HepG2 (cell line): ENCODE results near the gene SRSF6. TPM values are rescaled to one million over a fixed set of nuclear protein-coding genes. Genes with fewer than 3 reads are reported as not detected.

Experiments used
- ARNT ChIP-seq: fragments of 450-650 bp; IDR thresholded peaks from 2 replicates; pipeline ENCODE4 v1.6.1; 2017
- ASH2L ChIP-seq: fragments of 300-600, 200-600 bp; sonication (generic); IDR thresholded peaks from 2 replicates; pipeline ENCODE4 v1.7.0; 2017; ENCODE audit warnings: low read depth, mild to moderate bottlenecking, moderate library complexity, mixed read lengths, low read length; ENCODE audit not compliant: insufficient read length
- ERF ChIP-seq: IDR thresholded peaks from 2 replicates; pipeline ENCODE4 v1.6.1; 2018; ENCODE audit warnings: missing biosample characterization, missing genetic modification reagents
- GFI1 ChIP-seq: sonication (generic); formaldehyde crosslinking; IDR thresholded peaks from 2 replicates; pipeline ENCODE4 v1.5.0; 2020; ENCODE audit warnings: missing genetic modification reagents, mild to moderate bottlenecking, borderline replicate concordance
- MAFK ChIP-seq, 2 experiments: IDR thresholded peaks in 1 of 2; conservative IDR thresholded peaks in 1 of 2; 2 replicates each; pipeline ENCODE4 v1.6.1; 2011; ENCODE audit warnings: improper control_type of control experiment in 2 of 2, low read length in 2 of 2
- MZF1 ChIP-seq: sonication (generic); formaldehyde crosslinking; IDR thresholded peaks from 2 replicates; pipeline ENCODE4 v1.8.1; 2023; ENCODE audit warnings: mild to moderate bottlenecking, missing genetic modification reagents, borderline replicate concordance
- NFIC ChIP-seq: IDR thresholded peaks from 2 replicates; pipeline ENCODE4 v1.6.1; 2012; ENCODE audit warnings: mild to moderate bottlenecking, low read length, inconsistent platforms
- PAF1 ChIP-seq: IDR thresholded peaks from 2 replicates; pipeline ENCODE4 v1.6.1; 2016; ENCODE audit warnings: missing genetic modification reagents, missing compliant biosample characterization
- POLR2AphosphoS2 ChIP-seq: IDR thresholded peaks from 2 replicates; pipeline ENCODE4 v1.6.1; 2011; ENCODE audit warnings: low read depth, low read length, improper control_type of control experiment
- PRMT3 ChIP-seq: sonication (generic); formaldehyde crosslinking; IDR thresholded peaks from 2 replicates; pipeline ENCODE4 v1.8.1; 2022; ENCODE audit warnings: low read depth, mild to moderate bottlenecking, moderate library complexity, missing genetic modification reagents, borderline replicate concordance
- RCOR2 ChIP-seq: IDR thresholded peaks from 2 replicates; pipeline ENCODE4 v1.6.1; 2016; ENCODE audit warnings: missing biosample characterization, missing genetic modification reagents
- SRSF4 ChIP-seq: fragments of 200-400 bp; formaldehyde crosslinking; IDR thresholded peaks from one replicate; pipeline ENCODE4 v1.6.1; 2018; ENCODE audit warnings: mild to moderate bottlenecking, low read depth, low read length, moderate library complexity; ENCODE audit not compliant: poor library complexity, severe bottlenecking
- SRY ChIP-seq: sonication (generic); formaldehyde crosslinking; IDR thresholded peaks from 2 replicates; pipeline ENCODE4 v1.8.0; 2022; ENCODE audit warnings: mild to moderate bottlenecking, missing genetic modification reagents
- SSRP1 ChIP-seq: IDR thresholded peaks from 2 replicates; pipeline ENCODE4 v1.6.1; 2016; ENCODE audit warnings: control low read depth
- TCF7L2 ChIP-seq: IDR thresholded peaks from 2 replicates; pipeline ENCODE4 v1.6.1; 2011; ENCODE audit warnings: mild to moderate bottlenecking, low read depth, low read length, moderate library complexity
- ZNF562 ChIP-seq: sonication (generic); formaldehyde crosslinking; IDR thresholded peaks from 2 replicates; pipeline ENCODE4 v1.8.0; 2022; ENCODE audit warnings: missing genetic modification reagents, borderline replicate concordance
- ZNF678 ChIP-seq: sonication (generic); formaldehyde crosslinking; IDR thresholded peaks from 2 replicates; pipeline ENCODE4 v1.4.0; 2020; ENCODE audit warnings: mild to moderate bottlenecking, missing genetic modification reagents
- ZNF879 ChIP-seq: sonication (generic); formaldehyde crosslinking; IDR thresholded peaks from 2 replicates; pipeline ENCODE4 v1.8.1; 2023; ENCODE audit warnings: missing genetic modification reagents
- polyA plus RNA-seq, 8 experiments: library from polyadenylated mRNA; depleted of rRNA in 3 of 8; stranded (reverse) in 7 of 8; unstranded in 1 of 8; fragments of >200 nt; fragmentation: Illumina TruSeq in 4 of 8; extraction: Trizol in 4 of 8; gene quantifications; 2 replicates each; pipeline versions ENCODE4 v1.2.1 to v1.2.3, GENCODE V29; 2011 to 2016; ENCODE audit warnings: low read depth in 4 of 8, missing spikeins in 1 of 8, mixed read lengths in 1 of 8; ENCODE audit not compliant: insufficient read depth in 1 of 8
- total RNA-seq, 5 experiments: library from RNA; depleted of rRNA; stranded (reverse); fragments of >200 nt; fragmentation: Illumina TruSeq; extraction: Trizol; gene quantifications; 2 replicates each; pipeline ENCODE4 v1.2.3, GENCODE V29; 2016; ENCODE audit warnings: low read depth in 1 of 5
- TF ChIP-seq, protein P1 (sequence below), 2 experiments: sonication (generic) in 1 of 2; formaldehyde crosslinking in 1 of 2; IDR thresholded peaks; 2 replicates each; pipeline versions ENCODE4 v1.5.1 to v1.6.1; 2011 to 2020; ENCODE audit warnings: borderline replicate concordance in 1 of 2, low read depth in 1 of 2, low read length in 1 of 2, mild to moderate bottlenecking in 1 of 2, missing genetic modification reagents in 1 of 2, moderate library complexity in 1 of 2
- TF ChIP-seq, protein P2 (sequence below): sonication (generic); formaldehyde crosslinking; IDR thresholded peaks from 2 replicates; pipeline ENCODE4 v1.5.1; 2020; ENCODE audit warnings: missing genetic modification reagents, mild to moderate bottlenecking, borderline replicate concordance
- TF ChIP-seq, protein P3 (sequence below): sonication (generic); formaldehyde crosslinking; IDR thresholded peaks from 2 replicates; pipeline ENCODE4 v1.4.0; 2020; ENCODE audit warnings: missing genetic modification reagents, borderline replicate concordance
- TF ChIP-seq, protein P4 (sequence below): IDR thresholded peaks from 2 replicates; pipeline ENCODE4 v1.6.1; 2018; ENCODE audit warnings: missing genetic modification reagents, mild to moderate bottlenecking, missing compliant biosample characterization

Gene SRSF6
- total and polyA plus RNA-seq, 2 of the 13 experiments (the other 11 are each of a cell fraction or from before 2014, with no cell fraction given), result 156 to 194 TPM

DNA sequence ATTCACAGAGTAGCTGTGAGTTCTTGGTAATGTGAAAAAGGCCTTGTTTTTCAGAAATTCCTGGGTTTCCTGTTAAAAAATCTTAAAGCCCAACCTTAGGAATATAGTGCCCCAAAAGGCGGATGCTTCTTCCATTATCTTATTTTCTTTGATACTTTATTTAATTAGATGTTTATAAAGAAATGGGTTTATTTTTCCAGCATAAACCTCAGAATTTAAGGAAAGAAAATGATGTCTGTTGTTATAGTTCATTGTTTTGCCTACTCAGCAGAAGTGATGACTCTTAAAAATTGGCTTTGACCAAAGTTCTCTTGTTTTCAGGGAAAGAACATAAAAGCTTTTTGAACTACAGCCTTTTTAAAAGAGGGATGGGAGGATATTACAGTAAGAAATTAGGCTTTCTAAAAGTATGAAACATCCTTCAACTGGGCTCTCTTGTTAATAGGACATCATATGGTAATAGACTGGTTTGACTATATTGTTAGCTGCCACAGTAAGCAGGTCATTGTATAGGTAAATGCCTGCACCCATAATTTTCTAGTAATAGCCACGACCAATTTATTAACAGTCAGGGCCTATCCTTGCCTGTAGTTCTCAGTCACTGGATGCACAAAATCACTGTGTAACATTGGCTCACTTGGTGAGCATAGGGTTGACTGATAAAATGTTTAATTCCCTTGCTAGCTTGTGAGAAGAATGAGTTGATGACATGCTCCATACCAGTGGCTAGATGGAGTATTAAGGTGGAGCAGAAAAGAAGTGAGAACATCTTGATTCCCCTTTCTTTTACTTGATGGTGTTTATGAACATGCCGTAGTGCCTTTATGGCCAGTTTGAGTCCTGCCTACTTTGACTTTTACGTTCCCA is 5.2 kb downstream of the SRSF6 start (continued):
- no peak for TF ChIP-seq PRMT3 (CRISPR knock-in tag)
- no peak for TF ChIP-seq ARNT
- TF ChIP-seq, protein P1, sequence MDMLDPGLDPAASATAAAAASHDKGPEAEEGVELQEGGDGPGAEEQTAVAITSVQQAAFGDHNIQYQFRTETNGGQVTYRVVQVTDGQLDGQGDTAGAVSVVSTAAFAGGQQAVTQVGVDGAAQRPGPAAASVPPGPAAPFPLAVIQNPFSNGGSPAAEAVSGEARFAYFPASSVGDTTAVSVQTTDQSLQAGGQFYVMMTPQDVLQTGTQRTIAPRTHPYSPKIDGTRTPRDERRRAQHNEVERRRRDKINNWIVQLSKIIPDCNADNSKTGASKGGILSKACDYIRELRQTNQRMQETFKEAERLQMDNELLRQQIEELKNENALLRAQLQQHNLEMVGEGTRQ (IDR thresholded peaks at IDR 0.05; ENCODE audit: low read depth, low read length), result no peak
- TF ChIP-seq, protein P1 (CRISPR knock-in tag; IDR thresholded peaks at IDR 0.05; ENCODE audit: borderline replicate concordance), result no peak
- no peak for TF ChIP-seq TCF7L2
- no peak for TF ChIP-seq MZF1
- TF ChIP-seq PAF1 (CRISPR knock-in tag), result peak; percentile 18; the same call in 1 of the 2 replicates
- no peak for TF ChIP-seq ZNF562 (CRISPR knock-in tag)
- no peak for TF ChIP-seq SSRP1 (CRISPR knock-in tag)
- TF ChIP-seq NFIC, result no peak
- TF ChIP-seq, protein P2, sequence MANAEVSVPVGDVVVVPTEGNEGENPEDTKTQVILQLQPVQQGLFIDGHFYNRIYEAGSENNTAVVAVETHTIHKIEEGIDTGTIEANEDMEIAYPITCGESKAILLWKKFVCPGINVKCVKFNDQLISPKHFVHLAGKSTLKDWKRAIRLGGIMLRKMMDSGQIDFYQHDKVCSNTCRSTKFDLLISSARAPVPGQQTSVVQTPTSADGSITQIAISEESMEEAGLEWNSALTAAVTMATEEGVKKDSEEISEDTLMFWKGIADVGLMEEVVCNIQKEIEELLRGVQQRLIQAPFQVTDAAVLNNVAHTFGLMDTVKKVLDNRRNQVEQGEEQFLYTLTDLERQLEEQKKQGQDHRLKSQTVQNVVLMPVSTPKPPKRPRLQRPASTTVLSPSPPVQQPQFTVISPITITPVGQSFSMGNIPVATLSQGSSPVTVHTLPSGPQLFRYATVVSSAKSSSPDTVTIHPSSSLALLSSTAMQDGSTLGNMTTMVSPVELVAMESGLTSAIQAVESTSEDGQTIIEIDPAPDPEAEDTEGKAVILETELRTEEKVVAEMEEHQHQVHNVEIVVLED (CRISPR knock-in tag), result peak; percentile 23; the same call in 1 of the 2 replicates
- peak; percentile 14 for TF ChIP-seq SRSF4
- TF ChIP-seq ERF (CRISPR knock-in tag), result no peak
- no peak for TF ChIP-seq ASH2L
- peak; percentile 80 for TF ChIP-seq POLR2AphosphoS2
- no peak for TF ChIP-seq SRY
- no peak for TF ChIP-seq ZNF678 (CRISPR knock-in tag)
- TF ChIP-seq, protein P3, sequence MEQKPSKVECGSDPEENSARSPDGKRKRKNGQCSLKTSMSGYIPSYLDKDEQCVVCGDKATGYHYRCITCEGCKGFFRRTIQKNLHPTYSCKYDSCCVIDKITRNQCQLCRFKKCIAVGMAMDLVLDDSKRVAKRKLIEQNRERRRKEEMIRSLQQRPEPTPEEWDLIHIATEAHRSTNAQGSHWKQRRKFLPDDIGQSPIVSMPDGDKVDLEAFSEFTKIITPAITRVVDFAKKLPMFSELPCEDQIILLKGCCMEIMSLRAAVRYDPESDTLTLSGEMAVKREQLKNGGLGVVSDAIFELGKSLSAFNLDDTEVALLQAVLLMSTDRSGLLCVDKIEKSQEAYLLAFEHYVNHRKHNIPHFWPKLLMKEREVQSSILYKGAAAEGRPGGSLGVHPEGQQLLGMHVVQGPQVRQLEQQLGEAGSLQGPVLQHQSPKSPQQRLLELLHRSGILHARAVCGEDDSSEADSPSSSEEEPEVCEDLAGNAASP (CRISPR knock-in tag), result no peak
- peak; percentile 99 for TF ChIP-seq MAFK (conservative IDR thresholded peaks at IDR 0.05 in 1 of 2, IDR thresholded peaks at IDR 0.05 in 1 of 2; ENCODE audit: low read length in 2 of 2)
- TF ChIP-seq, protein P4, sequence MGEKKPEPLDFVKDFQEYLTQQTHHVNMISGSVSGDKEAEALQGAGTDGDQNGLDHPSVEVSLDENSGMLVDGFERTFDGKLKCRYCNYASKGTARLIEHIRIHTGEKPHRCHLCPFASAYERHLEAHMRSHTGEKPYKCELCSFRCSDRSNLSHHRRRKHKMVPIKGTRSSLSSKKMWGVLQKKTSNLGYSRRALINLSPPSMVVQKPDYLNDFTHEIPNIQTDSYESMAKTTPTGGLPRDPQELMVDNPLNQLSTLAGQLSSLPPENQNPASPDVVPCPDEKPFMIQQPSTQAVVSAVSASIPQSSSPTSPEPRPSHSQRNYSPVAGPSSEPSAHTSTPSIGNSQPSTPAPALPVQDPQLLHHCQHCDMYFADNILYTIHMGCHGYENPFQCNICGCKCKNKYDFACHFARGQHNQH (CRISPR knock-in tag), result no peak
- TF ChIP-seq GFI1 (CRISPR knock-in tag), result no peak
- no peak for TF ChIP-seq ZNF879 (CRISPR knock-in tag)
- TF ChIP-seq RCOR2 (CRISPR knock-in tag), result no peak
